Activated naive CD4-positive, alpha-beta T cell treated with anti-CD3 and anti-CD28 coated beads, Interleukin-2, amount 50 U/mL, for 72 hours (primary cell): Measurements from ENCODE around the gene STX4. TPM values are rescaled to one million over a fixed set of nuclear protein-coding genes. Genes with fewer than 3 reads are reported as not detected.

ENCODE experiments used
- ATAC-seq, 2 donors: fragments of 150-1000 bp; cut with Tn5 transposase; 2 replicates each; pipeline ENCODE4 v1.10.0; 2021; ENCODE audit warnings: mild to moderate bottlenecking in 2 of 2, moderate library complexity in 2 of 2
- DNase-seq, 2 donors: peaks; one replicate each; pipeline ENCODE4 v3.0.0; 2021 to 2022; ENCODE audit warnings: low spot score in 2 of 2
- H3K27ac Mint-ChIP-seq, 2 donors: one replicate each; pipeline ENCODE4 v1.8.0; 2022; ENCODE audit warnings: mild to moderate bottlenecking in 2 of 2, mixed read lengths in 2 of 2
- H3K36me3 Mint-ChIP-seq, 2 donors: one replicate each; pipeline ENCODE4 v1.8.0; 2022; ENCODE audit warnings: mixed read lengths in 2 of 2
- H3K9me3 Mint-ChIP-seq, 2 donors: one replicate each; pipeline ENCODE4 v1.8.0; 2022; ENCODE audit warnings: mixed read lengths in 2 of 2
- total RNA-seq, 2 donors: library from RNA; stranded (reverse); gene quantifications; one replicate each; pipeline ENCODE4 v1.2.3, GENCODE V29; 2022

STX4 gene
- total RNA-seq, 2 donors from 2014 or later = 63.4 to 66.1 TPM

DNA sequence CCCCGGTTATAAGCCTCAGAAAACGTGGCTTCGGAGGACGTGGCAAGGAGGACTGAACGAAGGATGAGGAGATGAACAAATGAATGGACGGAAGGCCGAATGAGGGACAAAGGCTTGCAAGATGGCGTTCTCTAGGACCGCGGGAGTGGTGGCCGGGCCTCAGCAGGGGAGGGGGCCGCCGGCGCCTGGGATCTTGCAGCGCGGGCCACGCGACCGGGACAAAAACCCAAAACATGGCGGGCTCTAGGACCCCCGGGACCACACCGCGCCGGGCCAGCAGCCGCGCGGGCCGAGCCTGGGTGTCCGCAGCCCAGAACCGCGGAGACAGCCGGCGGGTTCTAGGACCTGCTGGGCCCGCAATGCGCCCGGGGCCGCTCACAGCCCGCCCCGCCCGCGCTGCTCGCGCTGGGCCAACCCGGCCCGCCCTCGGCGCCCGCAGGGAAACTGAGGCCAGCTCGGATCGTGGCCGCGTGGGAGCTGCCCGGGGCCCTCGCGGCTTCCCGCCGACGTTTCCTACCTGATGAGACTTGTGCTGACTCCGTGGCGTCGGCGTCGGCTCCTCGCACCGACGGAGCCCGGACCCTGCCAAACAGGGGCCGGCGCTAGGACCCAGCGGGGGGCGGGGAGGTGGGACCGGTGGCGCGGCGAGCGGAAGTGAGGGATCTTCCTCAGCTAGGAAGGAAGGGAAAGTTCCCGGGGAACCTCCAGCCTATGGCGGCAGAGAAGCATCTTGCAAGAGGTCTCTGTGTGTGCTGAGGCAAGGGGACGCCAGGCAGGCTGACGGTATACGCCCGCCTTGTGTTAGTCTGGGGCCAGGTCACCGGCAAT lies 40.0 kb downstream of the STX4 start:
- no peaks in the 10 kb centered on the region for H3K9me3 Mint-ChIP-seq
- peak; percentile 80 to 88 for DNase-seq
- peak; percentile 49 to 75 for ATAC-seq
- peak overlapping the region; percentile 99 for H3K27ac Mint-ChIP-seq
- peaks cover 28 to 34% of the 10 kb centered on the region in 2 donors for H3K36me3 Mint-ChIP-seq

DNA sequence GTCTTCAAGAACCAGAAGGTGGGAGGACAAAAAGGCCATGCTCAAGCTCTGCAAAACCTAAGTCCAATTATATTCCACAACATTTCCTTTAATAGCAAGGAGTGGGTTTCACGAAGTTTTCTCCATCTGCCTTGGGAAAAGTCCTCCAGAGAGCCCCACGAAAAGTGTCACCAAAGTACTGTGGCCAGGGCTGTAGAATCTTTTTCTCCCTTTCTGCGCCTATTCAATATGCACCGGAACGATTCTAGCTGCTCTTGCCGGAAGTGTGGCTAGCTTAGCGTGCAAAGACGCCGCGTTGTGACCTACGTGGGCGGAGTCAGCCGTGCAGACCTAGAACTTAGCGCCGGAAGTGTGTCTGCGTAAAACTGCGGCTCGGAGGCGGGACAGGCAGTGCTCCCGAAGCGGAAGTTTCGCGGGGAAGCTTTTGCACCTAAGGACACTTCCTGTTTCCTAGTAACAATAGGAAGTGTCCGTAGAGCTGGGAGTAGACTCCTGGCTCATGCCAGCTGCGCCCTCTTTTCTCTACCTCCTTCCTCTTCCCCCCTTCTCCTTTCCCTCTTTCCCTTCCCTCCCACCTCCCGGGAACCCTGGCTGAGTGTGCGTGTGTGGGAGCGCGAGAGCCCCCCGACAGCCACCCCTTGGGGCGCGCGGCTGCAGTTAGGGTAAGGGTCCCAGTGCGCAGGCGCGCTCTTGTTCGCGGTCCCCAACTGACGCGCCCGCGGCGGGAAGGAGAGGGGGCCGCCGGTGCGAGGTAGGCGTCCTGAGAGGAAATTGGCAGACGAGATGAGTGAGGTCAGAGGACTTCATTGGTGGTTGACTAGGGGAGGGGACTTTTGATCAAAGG lies 40.8 kb downstream of the STX4 start, which contains the start of the genes ZNF646 and ZNF668:
Gene ZNF646 (plus strand): TSS at position 453 of the 844 bp plus-strand sequence. CDS start 1,903 bp downstream, outside the sequence.
Gene ZNF668 (minus strand): TSS at position 271 of the 844 bp plus-strand sequence. CDS start 9,781 bp downstream, outside the sequence.
- Mint-ChIP-seq H3K27ac (peak within 1 kb of the TSS; percentile 99), H3K9me3 (no peaks in the 10 kb centered on the region), H3K36me3 (peaks cover 28 to 34% of the 10 kb centered on the region in 2 donors)
- DNase-seq (peak; percentile 94 to 97), ATAC-seq (peak; percentile 82 to 84)

DNA sequence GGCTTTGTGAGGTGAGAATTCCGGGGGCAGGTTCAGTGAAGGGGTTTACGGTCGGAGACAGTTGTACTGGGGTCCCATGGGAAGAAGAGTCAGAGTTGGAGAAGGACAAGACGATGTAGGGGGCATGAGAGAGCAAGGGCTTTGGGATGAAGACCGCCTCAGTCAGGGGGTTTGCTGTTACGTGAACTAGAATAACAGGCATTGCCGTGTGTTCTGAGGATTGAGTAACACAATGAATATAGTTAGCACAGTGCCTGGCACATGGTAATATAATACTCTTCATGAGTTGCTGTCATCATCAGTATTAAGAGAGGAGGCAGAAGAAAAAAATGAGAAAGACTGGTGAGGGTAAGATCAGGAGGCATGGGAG lies 41.4 kb downstream of the STX4 start:
- DNase-seq = no peak
- ATAC-seq = no peak
- H3K36me3 Mint-ChIP-seq = peaks cover 28 to 34% of the 10 kb centered on the region in 2 donors
- peak overlapping the region; percentile 98 to 99 for H3K27ac Mint-ChIP-seq
- H3K9me3 Mint-ChIP-seq = no peaks in the 10 kb centered on the region

DNA sequence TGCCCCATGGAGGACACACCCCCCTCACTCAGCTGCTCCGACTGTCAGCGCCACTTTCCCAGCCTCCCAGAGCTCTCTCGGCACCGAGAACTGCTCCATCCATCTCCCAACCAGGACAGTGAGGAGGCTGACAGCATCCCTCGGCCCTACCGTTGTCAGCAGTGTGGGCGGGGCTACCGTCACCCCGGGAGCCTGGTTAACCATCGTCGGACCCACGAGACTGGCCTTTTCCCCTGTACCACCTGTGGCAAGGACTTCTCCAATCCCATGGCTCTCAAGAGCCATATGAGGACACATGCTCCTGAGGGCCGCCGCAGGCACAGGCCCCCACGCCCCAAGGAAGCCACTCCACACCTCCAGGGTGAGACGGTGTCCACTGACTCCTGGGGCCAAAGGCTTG lies 43.0 kb downstream of the STX4 start:
- H3K36me3 Mint-ChIP-seq = peaks cover 28 to 34% of the 10 kb centered on the region in 2 donors
- ATAC-seq = no peak
- DNase-seq = no peak
- H3K9me3 Mint-ChIP-seq = no peaks in the 10 kb centered on the region
- H3K27ac Mint-ChIP-seq = peak overlapping the region; percentile 87 to 99

DNA sequence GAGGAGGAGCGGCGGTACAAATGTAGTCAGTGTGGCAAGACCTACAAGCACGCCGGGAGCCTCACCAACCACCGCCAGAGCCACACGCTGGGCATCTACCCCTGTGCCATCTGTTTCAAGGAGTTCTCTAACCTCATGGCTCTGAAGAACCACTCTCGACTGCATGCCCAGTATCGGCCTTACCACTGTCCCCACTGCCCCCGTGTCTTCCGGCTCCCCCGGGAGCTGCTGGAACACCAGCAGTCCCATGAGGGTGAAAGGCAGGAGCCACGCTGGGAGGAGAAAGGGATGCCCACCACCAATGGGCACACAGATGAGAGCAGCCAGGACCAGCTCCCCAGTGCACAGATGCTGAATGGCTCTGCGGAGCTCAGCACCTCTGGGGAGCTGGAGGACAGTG lies 43.7 kb downstream of the STX4 start:
- ATAC-seq (no peak), DNase-seq (no peak)
- Mint-ChIP-seq H3K9me3 (no peaks in the 10 kb centered on the region), H3K36me3 (peaks cover 25 to 32% of the 10 kb centered on the region in 2 donors), H3K27ac (no peak overlapping the region)

DNA sequence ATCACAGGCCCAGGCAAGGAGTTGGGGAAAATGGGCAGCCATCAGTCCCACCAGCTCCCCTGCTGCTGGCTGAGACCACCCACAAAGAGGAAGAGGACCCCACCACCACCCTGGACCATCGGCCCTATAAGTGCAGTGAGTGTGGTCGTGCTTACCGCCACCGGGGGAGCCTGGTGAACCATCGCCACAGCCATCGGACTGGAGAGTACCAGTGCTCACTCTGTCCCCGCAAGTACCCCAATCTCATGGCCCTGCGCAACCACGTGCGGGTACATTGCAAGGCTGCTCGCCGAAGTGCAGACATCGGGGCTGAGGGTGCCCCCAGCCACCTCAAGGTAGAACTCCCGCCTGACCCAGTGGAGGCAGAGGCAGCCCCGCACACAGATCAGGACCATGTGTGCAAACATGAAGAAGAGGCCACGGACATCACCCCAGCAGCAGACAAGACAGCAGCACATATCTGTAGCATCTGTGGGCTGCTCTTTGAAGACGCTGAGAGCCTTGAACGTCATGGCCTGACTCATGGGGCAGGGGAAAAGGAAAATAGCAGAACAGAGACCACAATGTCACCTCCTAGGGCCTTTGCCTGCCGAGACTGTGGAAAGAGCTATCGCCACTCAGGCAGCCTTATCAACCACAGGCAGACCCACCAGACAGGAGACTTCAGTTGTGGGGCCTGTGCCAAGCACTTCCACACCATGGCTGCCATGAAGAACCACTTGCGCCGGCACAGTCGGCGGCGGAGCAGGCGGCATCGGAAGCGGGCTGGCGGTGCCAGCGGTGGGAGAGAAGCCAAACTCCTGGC lies 44.4 kb downstream of the STX4 start:
- DNase-seq (no peak), ATAC-seq (no peak)
- Mint-ChIP-seq H3K27ac (peak overlapping the region; percentile 23 to 71), H3K36me3 (peaks cover 18 to 24% of the 10 kb centered on the region in 2 donors), H3K9me3 (no peaks in the 10 kb centered on the region)

DNA sequence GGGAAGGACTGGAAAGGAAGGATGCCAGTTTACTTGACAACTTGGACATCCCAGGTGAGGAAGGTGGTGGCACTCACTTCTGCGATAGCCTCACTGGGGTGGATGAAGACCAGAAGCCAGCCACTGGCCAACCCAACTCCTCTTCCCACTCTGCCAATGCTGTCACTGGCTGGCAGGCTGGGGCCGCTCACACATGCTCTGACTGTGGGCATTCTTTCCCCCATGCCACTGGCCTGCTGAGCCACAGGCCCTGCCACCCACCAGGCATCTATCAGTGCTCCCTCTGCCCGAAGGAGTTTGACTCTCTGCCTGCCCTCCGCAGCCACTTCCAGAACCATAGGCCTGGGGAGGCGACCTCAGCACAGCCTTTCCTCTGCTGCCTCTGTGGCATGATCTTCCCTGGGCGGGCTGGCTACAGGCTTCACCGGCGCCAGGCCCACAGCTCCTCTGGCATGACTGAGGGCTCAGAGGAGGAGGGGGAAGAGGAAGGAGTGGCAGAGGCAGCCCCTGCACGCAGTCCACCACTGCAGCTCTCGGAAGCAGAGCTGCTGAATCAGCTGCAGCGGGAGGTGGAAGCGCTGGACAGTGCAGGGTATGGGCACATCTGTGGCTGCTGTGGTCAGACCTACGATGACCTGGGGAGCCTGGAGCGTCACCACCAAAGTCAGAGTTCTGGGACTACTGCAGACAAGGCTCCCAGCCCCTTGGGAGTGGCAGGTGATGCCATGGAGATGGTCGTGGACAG lies 45.4 kb downstream of the STX4 start:
- no peak for ATAC-seq
- H3K36me3 Mint-ChIP-seq = peaks cover 15 to 20% of the 10 kb centered on the region in 2 donors
- DNase-seq = no peak
- H3K9me3 Mint-ChIP-seq = no peaks in the 10 kb centered on the region
- peak overlapping the region; percentile 71 to 84 for H3K27ac Mint-ChIP-seq

DNA sequence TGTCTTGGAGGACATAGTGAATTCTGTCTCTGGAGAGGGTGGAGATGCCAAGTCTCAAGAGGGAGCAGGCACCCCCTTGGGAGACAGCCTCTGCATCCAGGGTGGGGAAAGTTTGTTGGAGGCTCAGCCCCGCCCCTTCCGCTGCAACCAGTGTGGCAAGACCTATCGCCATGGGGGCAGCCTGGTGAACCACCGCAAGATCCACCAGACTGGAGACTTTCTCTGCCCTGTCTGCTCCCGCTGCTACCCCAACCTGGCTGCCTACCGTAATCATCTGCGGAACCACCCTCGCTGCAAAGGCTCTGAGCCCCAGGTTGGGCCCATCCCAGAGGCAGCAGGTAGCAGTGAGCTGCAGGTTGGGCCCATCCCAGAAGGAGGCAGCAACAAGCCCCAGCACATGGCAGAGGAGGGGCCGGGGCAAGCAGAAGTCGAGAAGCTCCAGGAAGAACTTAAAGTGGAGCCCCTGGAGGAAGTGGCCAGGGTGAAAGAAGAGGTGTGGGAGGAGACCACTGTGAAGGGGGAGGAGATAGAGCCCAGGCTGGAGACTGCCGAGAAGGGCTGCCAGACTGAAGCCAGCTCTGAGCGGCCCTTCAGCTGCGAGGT lies 46.1 kb downstream of the STX4 start:
- ATAC-seq = no peak
- H3K9me3 Mint-ChIP-seq = no peaks in the 10 kb centered on the region
- peaks cover 13 to 18% of the 10 kb centered on the region in 2 donors for H3K36me3 Mint-ChIP-seq
- no peak for DNase-seq
- peak overlapping the region; percentile 71 to 84 for H3K27ac Mint-ChIP-seq

DNA sequence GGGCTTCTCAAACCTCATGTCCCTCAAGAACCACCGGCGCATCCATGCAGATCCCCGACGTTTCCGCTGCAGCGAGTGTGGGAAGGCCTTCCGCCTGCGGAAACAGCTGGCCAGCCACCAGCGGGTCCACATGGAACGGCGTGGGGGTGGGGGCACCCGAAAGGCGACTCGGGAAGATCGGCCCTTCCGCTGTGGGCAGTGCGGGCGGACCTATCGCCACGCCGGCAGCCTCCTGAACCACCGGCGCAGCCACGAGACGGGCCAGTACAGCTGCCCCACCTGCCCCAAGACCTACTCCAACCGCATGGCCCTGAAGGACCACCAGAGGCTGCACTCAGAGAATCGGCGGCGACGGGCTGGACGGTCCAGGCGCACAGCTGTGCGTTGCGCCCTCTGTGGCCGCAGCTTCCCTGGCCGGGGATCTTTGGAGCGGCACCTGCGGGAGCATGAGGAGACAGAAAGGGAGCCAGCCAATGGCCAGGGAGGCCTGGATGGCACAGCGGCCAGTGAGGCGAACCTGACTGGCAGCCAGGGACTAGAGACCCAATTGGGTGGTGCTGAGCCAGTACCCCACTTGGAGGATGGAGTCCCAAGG lies 46.8 kb downstream of the STX4 start:
- peaks cover 6 to 11% of the 10 kb centered on the region in 2 donors for H3K36me3 Mint-ChIP-seq
- no peak for ATAC-seq
- H3K9me3 Mint-ChIP-seq = no peaks in the 10 kb centered on the region
- no peak for DNase-seq
- H3K27ac Mint-ChIP-seq = peak overlapping the region in 1 of 2 donors; percentile 71

DNA sequence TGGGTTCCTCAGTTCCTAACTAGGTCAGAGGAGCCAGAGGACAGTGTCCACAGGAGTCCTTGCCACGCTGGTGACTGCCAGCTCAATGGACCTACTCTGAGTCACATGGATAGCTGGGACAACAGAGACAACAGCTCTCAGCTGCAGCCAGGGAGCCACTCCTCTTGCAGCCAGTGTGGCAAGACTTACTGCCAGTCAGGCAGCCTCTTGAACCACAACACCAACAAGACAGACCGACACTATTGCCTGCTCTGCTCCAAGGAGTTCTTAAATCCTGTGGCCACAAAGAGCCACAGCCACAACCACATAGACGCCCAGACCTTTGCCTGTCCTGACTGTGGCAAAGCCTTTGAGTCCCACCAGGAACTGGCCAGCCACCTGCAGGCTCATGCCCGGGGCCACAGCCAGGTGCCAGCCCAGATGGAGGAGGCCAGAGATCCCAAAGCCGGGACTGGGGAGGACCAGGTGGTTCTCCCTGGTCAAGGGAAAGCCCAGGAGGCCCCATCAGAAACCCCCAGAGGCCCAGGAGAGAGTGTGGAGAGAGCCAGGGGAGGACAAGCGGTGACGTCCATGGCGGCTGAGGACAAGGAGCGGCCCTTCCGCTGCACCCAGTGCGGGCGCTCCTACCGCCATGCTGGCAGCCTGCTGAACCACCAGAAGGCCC lies 47.5 kb downstream of the STX4 start:
- Mint-ChIP-seq H3K27ac (peak overlapping the region; percentile 44 to 71), H3K36me3 (peaks cover 6 to 9% of the 10 kb centered on the region in 2 donors), H3K9me3 (no peaks in the 10 kb centered on the region)
- ATAC-seq = no peak
- DNase-seq = no peak

DNA sequence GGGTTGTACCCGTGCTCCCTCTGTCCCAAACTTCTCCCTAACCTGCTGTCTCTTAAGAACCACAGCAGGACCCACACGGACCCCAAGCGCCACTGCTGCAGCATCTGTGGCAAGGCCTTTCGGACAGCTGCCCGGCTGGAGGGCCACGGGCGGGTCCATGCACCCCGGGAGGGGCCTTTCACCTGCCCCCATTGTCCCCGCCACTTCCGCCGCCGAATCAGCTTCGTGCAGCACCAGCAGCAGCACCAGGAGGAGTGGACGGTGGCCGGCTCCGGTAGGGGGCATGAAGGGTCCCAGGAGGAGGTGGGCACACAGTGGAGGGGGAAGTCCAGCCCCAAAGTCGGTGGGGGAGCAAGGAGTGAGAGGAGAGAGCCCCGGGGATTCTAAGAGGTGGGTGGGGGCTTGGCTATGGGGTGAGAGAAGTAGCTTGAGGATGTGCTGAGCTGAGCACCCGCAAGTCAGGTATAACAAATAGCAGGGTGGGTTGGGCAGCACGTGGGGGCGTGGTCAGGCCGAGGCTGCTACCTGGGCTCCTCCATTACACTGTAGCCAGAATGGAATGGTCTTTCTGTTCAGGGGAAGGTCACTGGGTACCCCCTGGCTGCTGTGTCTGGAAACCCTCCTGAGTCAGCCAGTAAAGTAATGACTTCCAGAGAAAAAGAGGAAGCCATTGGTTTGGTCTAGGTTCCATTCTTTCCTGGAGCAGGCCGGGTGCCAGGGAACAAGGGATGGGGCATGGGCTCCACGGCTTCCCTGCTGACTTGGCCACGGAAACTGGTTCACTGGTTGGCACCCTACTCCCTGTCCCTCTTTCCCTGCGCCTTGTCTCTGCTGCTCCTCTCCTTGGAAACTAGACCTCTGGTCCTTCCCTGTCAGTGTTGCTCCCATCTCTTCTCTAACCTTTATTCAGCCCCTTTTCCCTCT lies 48.3 kb downstream of the STX4 start:
- H3K27ac Mint-ChIP-seq = peak overlapping the region; percentile 48 to 71
- DNase-seq = no peak
- no peaks in the 10 kb centered on the region for H3K9me3 Mint-ChIP-seq
- ATAC-seq = no peak
- peaks cover 6 to 9% of the 10 kb centered on the region in 2 donors for H3K36me3 Mint-ChIP-seq

DNA sequence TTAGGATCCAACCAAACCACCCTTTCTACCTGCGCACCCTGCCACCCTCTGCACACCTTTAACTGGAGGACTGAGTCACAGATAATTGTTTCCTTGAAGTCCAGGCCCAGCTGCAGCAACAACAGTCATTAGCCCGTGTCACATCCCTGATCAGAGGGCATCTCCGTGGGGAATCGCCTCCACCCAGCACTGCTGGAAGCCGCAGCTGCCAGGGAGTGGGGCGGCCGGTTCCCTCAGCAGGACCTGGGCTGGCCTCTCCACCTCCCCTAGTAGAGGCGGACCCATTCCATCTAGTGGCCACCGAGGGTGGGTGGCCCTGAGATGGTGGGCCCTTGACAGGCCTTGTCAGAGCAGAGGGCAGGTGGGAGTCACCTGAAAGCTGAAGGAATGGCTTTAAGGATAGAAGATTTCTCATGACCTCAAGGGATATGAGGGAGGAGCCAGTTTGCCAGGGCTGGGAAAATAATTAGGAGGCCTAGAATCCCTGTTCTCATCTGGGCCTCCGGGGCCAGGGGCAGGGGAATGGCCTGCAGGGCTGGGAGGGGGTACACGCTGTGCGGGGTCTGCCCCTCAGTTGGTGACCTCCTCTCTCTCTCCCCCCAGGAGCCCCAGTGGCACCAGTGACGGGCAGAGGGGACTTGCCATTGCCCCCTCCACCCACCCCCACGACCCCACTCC lies 49.1 kb downstream of the STX4 start:
- H3K27ac Mint-ChIP-seq = peak overlapping the region in 1 of 2 donors; percentile 48
- H3K36me3 Mint-ChIP-seq = peaks cover 6 to 8% of the 10 kb centered on the region in 2 donors
- ATAC-seq (no peak), DNase-seq (no peak)
- H3K9me3 Mint-ChIP-seq = no peaks in the 10 kb centered on the region

DNA sequence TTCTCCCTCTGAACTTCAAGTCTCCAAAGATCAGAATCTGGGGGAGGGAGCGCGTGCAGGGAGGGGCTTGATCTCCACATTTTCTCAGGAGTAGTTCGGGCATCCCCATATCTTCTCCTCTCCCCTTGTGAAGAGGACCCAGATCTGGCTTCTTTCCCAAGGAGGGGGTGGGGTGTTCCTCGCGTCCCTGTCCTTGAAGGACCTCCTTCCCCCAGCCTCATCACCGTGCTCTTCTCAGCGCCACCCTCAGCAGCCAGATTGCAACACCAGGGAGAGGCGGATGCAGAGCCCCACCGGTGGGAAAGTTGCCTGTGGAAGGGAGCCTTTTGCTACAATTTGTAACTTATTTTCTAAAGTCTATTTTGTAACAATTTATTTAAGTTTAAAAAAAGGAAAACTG lies 49.7 kb downstream of the STX4 start:
- DNase-seq (no peak), ATAC-seq (no peak)
- Mint-ChIP-seq H3K27ac (no peak overlapping the region), H3K9me3 (no peaks in the 10 kb centered on the region), H3K36me3 (peaks cover 3% of the 10 kb centered on the region in 2 donors)
